22Rv1 (cell line): ENCODE data around the gene CEP89.

Source experiments
- CTCF ChIP-seq: fragments of 450-650 bp; IDR thresholded peaks from 2 replicates; pipeline ENCODE4 v1.5.1; 2017; ENCODE audit warnings: mild to moderate bottlenecking
- ZFX ChIP-seq: fragments of 450-650 bp; IDR thresholded peaks from 2 replicates; pipeline ENCODE4 v1.6.1; 2017; ENCODE audit warnings: antibody characterized with exemption, borderline replicate concordance

GRCh38 chr19:32868206-32868950 is 103.4 kb downstream of the CEP89 start:
- TF ChIP-seq CTCF (no peak), ZFX (no peak)
